Measurements from ENCODE around the gene CFAP119.

The CFAP119 gene

DNA sequence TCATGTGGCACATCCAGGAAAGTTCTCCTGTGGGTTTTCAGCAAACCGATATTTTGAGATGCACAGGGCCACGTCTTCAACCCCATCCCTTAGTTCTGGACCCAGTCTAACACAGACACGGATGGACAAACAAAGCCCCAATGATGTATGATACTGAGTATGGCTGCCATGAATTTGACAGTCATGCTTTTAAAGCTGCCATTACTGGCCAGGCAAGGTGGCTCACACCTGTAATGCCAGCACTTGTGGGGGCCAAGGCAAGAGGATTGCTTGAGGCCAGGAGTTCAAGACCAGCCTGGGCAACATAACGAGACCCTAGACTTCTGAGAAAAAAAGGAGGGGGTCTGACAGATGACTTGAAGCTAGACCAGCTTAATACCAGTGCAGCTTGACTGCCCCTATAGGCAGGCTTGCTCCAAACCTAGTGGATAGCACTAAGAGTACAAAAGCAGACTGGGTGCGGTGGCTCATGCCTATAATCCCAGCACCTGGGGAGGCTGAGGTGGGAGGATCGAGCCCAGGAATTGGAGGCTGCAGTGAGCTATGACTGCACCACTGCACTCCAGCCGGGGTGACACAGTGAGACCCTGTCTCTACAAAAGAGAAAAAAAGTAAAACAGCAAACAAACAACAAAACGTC, 35.9 kb upstream of the CFAP119 start:
- no peak for DNase-seq (ENCODE audit: low read depth)
- H3K4me3 ChIP-seq (ENCODE audit: control insufficient read depth, low read depth, low read length) = no peak overlapping the region
- TF ChIP-seq, protein P1, sequence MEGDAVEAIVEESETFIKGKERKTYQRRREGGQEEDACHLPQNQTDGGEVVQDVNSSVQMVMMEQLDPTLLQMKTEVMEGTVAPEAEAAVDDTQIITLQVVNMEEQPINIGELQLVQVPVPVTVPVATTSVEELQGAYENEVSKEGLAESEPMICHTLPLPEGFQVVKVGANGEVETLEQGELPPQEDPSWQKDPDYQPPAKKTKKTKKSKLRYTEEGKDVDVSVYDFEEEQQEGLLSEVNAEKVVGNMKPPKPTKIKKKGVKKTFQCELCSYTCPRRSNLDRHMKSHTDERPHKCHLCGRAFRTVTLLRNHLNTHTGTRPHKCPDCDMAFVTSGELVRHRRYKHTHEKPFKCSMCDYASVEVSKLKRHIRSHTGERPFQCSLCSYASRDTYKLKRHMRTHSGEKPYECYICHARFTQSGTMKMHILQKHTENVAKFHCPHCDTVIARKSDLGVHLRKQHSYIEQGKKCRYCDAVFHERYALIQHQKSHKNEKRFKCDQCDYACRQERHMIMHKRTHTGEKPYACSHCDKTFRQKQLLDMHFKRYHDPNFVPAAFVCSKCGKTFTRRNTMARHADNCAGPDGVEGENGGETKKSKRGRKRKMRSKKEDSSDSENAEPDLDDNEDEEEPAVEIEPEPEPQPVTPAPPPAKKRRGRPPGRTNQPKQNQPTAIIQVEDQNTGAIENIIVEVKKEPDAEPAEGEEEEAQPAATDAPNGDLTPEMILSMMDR (conservative IDR thresholded peaks at IDR 0.05; ENCODE audit: control insufficient read depth, insufficient read depth, low read depth, low read length) = no peak

DNA sequence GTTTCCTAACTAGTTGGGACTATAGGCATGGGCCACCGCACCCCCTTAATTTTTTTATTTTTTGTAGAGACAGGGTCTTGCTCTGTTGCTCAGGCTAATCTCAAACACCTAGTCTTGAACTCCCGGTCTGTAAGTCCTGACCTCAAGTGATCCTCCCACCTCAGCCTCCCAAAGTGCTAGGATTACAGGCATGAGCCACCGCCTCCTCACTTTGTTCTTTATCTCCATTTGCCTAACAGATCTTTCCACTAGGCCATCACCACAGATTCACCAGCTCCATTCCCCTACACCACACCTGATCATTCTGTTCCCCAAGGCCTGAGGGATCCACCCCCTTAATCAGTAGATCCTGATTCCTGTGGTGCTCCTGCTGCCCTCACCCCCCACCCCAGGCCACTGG, 32.8 kb upstream of the CFAP119 start:
- DNase-seq (ENCODE audit: low read depth) = no peak
- TF ChIP-seq, protein P1 (conservative IDR thresholded peaks at IDR 0.05; ENCODE audit: control insufficient read depth, insufficient read depth, low read depth, low read length) = no peak
- no peak overlapping the region for H3K4me3 ChIP-seq (ENCODE audit: control insufficient read depth, low read depth, low read length)

DNA sequence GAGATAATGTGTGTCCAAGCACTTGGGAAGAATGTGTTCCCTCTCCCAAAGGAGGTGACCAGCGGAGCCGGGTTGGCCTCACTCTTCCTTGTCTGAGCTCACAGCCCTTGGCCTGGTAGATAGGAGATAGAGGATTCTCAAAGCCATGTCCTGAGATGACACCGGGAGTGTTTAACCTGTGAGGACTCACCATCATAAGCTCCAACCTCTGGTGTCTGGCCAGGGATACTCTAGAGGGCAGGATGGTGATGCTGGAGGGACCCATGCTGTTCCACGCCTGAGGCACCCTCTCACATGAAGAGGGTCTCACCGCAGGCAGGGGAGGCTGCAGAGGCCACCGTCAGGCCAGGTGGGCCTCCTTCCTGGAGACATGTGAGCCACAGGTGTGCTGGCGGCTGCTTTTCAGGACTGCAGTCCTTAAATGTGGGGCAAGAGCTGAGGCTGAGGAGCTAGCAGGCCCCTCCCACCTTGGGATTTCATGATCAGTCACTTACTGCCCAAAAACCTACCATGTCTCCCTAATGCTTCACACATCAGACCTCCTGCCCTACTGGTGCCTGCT, 31.7 kb upstream of the CFAP119 start:
- DNase-seq (ENCODE audit: low read depth) = no peak
- H3K4me3 ChIP-seq (ENCODE audit: control insufficient read depth, low read depth, low read length) = no peak overlapping the region
- TF ChIP-seq, protein P1 (conservative IDR thresholded peaks at IDR 0.05; ENCODE audit: control insufficient read depth, insufficient read depth, low read depth, low read length) = no peak

DNA sequence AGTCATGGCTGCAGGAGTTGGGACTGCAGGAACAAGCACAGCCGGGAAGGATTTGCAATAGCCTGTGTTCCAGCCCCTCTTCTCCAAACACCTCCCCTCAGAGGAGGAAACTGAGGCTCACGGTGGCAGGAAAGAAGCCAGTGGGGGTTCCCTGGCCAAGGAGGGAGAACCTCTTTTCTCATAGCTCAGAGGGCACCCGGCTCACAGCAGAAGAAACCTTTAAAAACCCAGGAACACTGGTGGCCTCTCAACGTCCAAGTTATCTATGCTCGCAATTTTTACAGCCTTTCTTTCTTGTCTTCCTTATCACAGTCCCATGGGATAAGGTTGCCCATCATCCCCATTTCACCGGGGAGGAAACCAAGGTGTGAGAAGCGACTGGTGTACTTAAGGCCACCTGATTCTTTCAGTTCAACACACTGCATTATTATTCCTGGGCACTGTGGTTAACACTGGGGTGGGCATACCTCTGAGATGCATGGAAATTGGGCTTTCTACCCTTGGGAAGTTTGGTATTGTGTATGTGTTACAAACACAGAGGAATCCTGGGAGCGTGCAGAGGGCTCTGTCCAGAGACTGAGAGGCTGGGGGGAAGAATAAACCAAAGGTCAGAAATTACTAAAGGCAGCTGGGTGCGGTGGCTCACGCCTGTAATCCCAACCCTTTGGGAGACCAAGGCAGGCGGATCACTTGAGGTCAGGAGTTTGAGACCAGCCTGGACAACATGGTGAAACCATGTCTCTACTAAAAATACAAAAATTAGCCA, 25.9 kb upstream of the CFAP119 start:
- no peak for DNase-seq (ENCODE audit: low read depth)
- peak overlapping the region; percentile 94 for H3K4me3 ChIP-seq (ENCODE audit: control insufficient read depth, low read depth, low read length)
- TF ChIP-seq, protein P1 (conservative IDR thresholded peaks at IDR 0.05; ENCODE audit: control insufficient read depth, insufficient read depth, low read depth, low read length) = no peak

DNA sequence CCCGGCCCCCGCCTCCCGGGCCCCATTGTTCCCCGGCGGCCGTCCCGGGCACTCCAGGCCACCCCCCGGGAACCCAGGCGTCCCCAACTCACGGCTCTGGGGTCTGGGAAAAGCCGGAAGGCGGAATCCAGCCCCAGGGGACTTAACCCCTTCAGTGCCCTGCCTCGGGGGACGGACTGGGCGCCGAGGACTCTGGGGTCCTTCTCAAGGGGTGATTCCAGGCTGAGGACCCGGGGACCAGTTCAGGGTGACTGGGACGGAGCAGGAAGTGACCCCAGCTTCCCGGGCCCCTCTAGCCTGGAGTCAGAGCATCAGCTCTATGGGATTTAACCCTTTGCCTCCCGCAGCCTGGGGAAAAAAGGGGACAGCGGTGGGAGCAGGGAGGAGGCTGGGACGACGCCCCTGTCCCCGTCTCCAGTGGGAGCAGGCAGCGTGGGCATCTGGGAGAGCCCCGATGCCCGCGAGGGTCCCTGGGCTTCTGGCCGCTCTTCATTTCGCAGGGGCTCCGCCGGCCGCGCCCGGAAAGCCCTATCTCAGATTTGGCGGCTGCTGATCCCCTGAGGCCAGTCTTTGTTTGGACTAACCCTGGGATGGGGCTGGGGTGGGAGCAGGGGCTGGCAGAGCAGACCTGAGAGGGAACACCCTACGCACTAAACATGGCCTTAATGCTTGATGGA, 25.2 kb upstream of the CFAP119 start, which contains the start of gene ZNF629:
Gene ZNF629 (minus strand): TSS at position 270 of the 677 bp plus-strand sequence. CDS start 2,723 bp downstream, outside the sequence.
- TF ChIP-seq, protein P1 (conservative IDR thresholded peaks at IDR 0.05; ENCODE audit: control insufficient read depth, insufficient read depth, low read depth, low read length) = no peak

DNA sequence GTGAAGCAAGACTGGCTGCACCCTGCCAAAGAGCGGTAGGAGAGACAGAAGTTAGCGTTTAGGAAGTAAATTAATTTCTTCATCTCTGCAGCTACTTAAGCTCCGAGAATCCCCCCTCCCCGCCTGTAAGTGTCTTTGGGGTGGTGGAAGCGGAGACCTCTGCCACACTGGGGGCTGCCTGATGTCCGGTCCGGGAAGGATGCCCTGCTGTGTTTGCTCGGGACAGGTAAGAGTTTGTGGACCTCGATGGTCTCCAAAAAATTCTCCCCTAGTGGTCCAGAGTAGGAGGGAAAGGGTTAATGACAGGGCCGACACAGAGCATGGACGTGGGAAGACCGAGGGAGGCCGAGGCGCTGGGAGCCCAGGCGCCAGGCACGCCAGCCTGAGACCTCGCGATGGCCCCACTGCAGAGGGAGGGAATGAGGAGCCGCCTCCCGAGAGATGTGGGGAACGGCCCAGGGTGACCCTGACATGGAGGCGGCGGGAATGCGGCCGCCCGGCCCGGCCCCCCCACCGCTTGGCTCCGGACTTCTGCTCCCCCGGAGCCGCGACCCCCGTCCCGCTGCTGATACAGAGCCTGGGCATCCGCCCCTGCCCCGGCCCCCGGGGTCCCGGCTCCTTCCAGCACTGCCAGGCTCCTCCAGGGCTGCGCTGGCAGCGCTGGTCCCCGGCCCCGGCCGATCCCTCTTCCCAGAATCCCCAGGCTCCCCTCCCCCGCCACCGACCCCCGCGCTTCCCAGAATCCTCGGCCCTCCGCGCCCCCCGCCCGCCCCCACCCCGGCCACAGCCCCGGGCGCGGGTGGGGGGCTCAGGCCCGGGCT, 24.5 kb upstream of the CFAP119 start:
- TF ChIP-seq, protein P1 (conservative IDR thresholded peaks at IDR 0.05; ENCODE audit: control insufficient read depth, insufficient read depth, low read depth, low read length) = no peak
- H3K4me3 ChIP-seq (ENCODE audit: control insufficient read depth, low read depth, low read length) = peak overlapping the region; percentile 94
- peak; percentile 63 for DNase-seq (ENCODE audit: low read depth)

More for the DNA sequence above, 25.2 kb upstream of the CFAP119 start, which contains the start of gene ZNF629:
- peak; percentile 62 for DNase-seq (ENCODE audit: low read depth)
- peak within 1 kb of the TSS; percentile 94 for H3K4me3 ChIP-seq (ENCODE audit: control insufficient read depth, low read depth, low read length)
